NCI-H526 treated with DMSO at 0.1 percent for 48 hours (cell line): Measurements from ENCODE around the gene IL9R.
"Not testable (repeated sequence)": the region's sequence is repeated elsewhere in the genome, so short reads cannot be mapped to it uniquely, and the experiment has no call there.

Source experiments
- DNase-seq: peaks from one replicate; lab custom pipeline; 2025; lab: John Stamatoyannopoulos, UW

Gene IL9R

GRCh38 chrX:155998761-155999510 is 1.4 kb downstream of the IL9R start:
- no peak for DNase-seq

- DNase-seq = not testable (repeated sequence)
Measured at GRCh38 chrX:155999751-156000150, 2.3 kb downstream of the IL9R start.

- no peak for DNase-seq
Measured at GRCh38 chrX:156000361-156000926, 2.9 kb downstream of the IL9R start.

- DNase-seq = no peak
Measured at GRCh38 chrX:156001001-156001666, 3.6 kb downstream of the IL9R start.

GRCh38 chrX:156001667-156002021 is 4.1 kb downstream of the IL9R start:
- DNase-seq = no peak

- DNase-seq = no peak
Measured at GRCh38 chrX:156002507-156002906, 5.0 kb downstream of the IL9R start.

- no peak for DNase-seq
Measured at GRCh38 chrX:156003486-156004185, 6.1 kb downstream of the IL9R start.

- DNase-seq = no peak
Measured at GRCh38 chrX:156004256-156004655, 6.8 kb downstream of the IL9R start.

- DNase-seq = no peak
Measured at GRCh38 chrX:156004740-156005139, 7.2 kb downstream of the IL9R start.

GRCh38 chrX:156005144-156005543 is 7.6 kb downstream of the IL9R start:
- DNase-seq = no peak

- not testable (repeated sequence) for DNase-seq
Measured at GRCh38 chrX:156006468-156006867, 9.0 kb downstream of the IL9R start.

- DNase-seq = not testable (repeated sequence)
Measured at GRCh38 chrX:156008379-156008778, 10.9 kb downstream of the IL9R start.

GRCh38 chrX:156008915-156009314 is 11.4 kb downstream of the IL9R start:
- no peak for DNase-seq

- not testable (repeated sequence) for DNase-seq
Measured at GRCh38 chrX:156009691-156010090, 12.2 kb downstream of the IL9R start.

- not testable (repeated sequence) for DNase-seq
Measured at GRCh38 chrX:156013286-156013953, 15.9 kb downstream of the IL9R start.

GRCh38 chrX:156019846-156020245 is 22.4 kb downstream of the IL9R start:
- not testable (repeated sequence) for DNase-seq

GRCh38 chrX:156023002-156023401 is 25.5 kb downstream of the IL9R start:
- DNase-seq = not testable (repeated sequence)

- DNase-seq = not testable (repeated sequence)
Measured at GRCh38 chrX:156024949-156025492, 27.5 kb downstream of the IL9R start.

GRCh38 chrX:156028653-156029237 is 31.2 kb downstream of the IL9R start:
- not testable (repeated sequence) for DNase-seq

GRCh38 chrX:156029296-156029695 is 31.8 kb downstream of the IL9R start:
- not testable (repeated sequence) for DNase-seq

- not testable (repeated sequence) for DNase-seq
Measured at GRCh38 chrX:156029707-156030442, 32.4 kb downstream of the IL9R start.
